Osteocyte (in vitro differentiated cells): Measurements from ENCODE around the gene GOLGA3. TPM values are rescaled to one million over a fixed set of nuclear protein-coding genes. Genes with fewer than 3 reads are reported as not detected.

Experiments used
- DNase-seq: peaks from one replicate; pipeline ENCODE4 v3.0.0; 2021; ENCODE audit warnings: mixed read lengths; ENCODE audit not compliant: unreplicated experiment; ENCODE audit errors: extremely low spot score
- H3K27ac Mint-ChIP-seq: one replicate; pipeline ENCODE4 v1.8.0; 2021; ENCODE audit warnings: mild to moderate bottlenecking, mixed read lengths; ENCODE audit not compliant: unreplicated experiment
- H3K27me3 Mint-ChIP-seq: one replicate; pipeline ENCODE4 v1.8.0; 2021; ENCODE audit warnings: mixed read lengths; ENCODE audit not compliant: unreplicated experiment
- H3K36me3 Mint-ChIP-seq: one replicate; pipeline ENCODE4 v1.8.0; 2021; ENCODE audit warnings: mixed read lengths; ENCODE audit not compliant: unreplicated experiment
- H3K4me1 Mint-ChIP-seq: one replicate; pipeline ENCODE4 v1.8.0; 2021; ENCODE audit warnings: mixed read lengths; ENCODE audit not compliant: unreplicated experiment
- H3K4me3 Mint-ChIP-seq: one replicate; pipeline ENCODE4 v1.8.0; 2021; ENCODE audit warnings: mild to moderate bottlenecking, moderate library complexity, mixed read lengths; ENCODE audit not compliant: unreplicated experiment
- H3K9me3 Mint-ChIP-seq: one replicate; pipeline ENCODE4 v1.8.0; 2021; ENCODE audit warnings: mixed read lengths; ENCODE audit not compliant: unreplicated experiment
- total RNA-seq: library from RNA; stranded (reverse); gene quantifications from 2 replicates; pipeline ENCODE4 v1.2.1, GENCODE V29; 2021
- TF ChIP-seq, protein P1 (sequence below): fragments of 200-600 bp; sonication (generic); IDR thresholded peaks from 2 replicates; pipeline ENCODE4 v1.5.0; 2021; ENCODE audit warnings: antibody characterized with exemption, mild to moderate bottlenecking, moderate library complexity

Gene GOLGA3
- total RNA-seq, 1 donor from 2014 or later, result 104 TPM

DNA sequence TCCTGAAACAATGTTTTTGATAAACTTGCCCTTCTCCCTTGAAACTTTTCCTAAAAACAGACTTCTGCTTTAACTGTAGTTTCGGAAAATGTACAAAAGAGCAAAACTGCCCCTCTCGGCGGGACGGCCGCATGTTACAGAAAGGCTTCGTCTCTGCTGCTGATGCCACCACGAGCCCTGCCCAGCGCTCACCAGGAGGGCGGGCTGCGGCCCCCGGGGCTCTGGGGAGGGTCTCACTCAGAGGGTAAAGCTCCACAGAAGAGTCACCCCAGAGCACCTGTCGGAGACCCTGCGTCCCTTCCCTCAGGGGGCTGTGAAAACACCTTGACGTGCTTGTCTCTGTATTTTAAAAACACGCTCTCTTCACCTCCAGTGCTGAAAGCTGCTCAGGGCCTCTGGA lies 12.5 kb upstream of the GOLGA3 start:
- Mint-ChIP-seq H3K4me3 (no peak overlapping the region), H3K27me3 (no peaks in the 10 kb centered on the region), H3K36me3 (peaks cover 45% of the 10 kb centered on the region), H3K9me3 (no peaks in the 10 kb centered on the region), H3K4me1 (no peaks in the 10 kb centered on the region), H3K27ac (no peak overlapping the region)
- TF ChIP-seq, protein P1, sequence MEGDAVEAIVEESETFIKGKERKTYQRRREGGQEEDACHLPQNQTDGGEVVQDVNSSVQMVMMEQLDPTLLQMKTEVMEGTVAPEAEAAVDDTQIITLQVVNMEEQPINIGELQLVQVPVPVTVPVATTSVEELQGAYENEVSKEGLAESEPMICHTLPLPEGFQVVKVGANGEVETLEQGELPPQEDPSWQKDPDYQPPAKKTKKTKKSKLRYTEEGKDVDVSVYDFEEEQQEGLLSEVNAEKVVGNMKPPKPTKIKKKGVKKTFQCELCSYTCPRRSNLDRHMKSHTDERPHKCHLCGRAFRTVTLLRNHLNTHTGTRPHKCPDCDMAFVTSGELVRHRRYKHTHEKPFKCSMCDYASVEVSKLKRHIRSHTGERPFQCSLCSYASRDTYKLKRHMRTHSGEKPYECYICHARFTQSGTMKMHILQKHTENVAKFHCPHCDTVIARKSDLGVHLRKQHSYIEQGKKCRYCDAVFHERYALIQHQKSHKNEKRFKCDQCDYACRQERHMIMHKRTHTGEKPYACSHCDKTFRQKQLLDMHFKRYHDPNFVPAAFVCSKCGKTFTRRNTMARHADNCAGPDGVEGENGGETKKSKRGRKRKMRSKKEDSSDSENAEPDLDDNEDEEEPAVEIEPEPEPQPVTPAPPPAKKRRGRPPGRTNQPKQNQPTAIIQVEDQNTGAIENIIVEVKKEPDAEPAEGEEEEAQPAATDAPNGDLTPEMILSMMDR, result no peak
- DNase-seq, result no peak

DNA sequence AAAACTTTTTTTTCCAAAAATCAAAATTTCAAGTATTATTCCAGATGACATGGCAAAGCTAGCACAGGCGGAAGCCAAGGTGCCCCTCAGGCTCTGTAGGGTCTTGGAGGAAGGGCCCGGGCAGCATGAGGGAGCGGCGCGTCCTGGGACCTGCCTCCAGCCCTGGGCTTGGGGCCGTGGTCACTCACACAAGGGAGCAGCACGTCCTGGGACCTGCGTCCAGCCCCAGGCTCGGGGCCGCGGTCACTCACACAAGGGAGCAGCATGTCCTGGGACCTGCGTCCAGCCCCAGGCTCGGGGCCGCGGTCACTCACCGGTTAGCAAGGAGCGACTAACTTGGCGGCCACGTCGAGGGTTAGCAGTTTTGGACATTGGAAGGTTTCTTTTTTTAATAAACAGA lies 11.9 kb upstream of the GOLGA3 start:
- Mint-ChIP-seq H3K36me3 (peaks cover 40% of the 10 kb centered on the region), H3K4me1 (no peaks in the 10 kb centered on the region), H3K27me3 (no peaks in the 10 kb centered on the region)

DNA sequence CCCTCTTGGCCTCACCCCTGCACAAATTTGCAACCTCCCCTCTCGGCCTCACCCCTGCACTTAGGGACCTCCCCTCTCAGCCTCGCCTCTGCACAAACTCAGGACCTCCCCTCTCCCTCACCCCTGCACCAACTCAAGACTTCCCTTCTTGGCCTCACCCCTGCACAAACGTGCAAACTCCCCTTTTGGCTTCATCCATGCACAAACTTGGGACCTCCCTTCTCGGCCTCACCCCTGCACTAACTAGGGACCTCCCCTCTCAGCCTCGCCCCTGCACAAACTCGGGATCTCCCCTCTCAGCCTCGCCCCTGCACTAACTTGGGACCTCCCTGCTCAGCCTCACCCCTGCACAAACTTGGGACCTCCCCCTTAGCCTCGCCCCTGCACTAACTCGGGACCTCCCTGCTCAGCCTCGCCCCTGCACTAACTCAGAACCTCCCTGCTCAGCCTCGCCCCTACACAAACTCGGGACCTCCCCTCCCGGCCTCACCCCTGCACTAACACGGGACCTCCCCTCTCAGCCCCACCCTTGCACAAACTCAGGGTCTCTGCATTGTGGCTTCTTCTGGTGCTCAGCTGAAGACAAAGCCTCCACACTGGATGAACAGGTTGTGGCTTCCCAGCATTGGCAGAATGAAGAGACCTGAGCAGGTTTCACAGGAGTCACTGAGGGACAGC lies 11.0 kb upstream of the GOLGA3 start:
- DNase-seq, result no peak
- Mint-ChIP-seq H3K4me3 (no peak overlapping the region), H3K27ac (no peak overlapping the region), H3K9me3 (no peaks in the 10 kb centered on the region), H3K4me1 (no peaks in the 10 kb centered on the region), H3K36me3 (peaks cover 36% of the 10 kb centered on the region), H3K27me3 (no peaks in the 10 kb centered on the region)
- TF ChIP-seq, protein P1, result no peak

More for the DNA sequence above, 11.9 kb upstream of the GOLGA3 start:
- no peaks in the 10 kb centered on the region for H3K9me3 Mint-ChIP-seq
- no peak overlapping the region for H3K27ac Mint-ChIP-seq
- no peak for DNase-seq
- no peak overlapping the region for H3K4me3 Mint-ChIP-seq
- TF ChIP-seq, protein P1, result no peak

DNA sequence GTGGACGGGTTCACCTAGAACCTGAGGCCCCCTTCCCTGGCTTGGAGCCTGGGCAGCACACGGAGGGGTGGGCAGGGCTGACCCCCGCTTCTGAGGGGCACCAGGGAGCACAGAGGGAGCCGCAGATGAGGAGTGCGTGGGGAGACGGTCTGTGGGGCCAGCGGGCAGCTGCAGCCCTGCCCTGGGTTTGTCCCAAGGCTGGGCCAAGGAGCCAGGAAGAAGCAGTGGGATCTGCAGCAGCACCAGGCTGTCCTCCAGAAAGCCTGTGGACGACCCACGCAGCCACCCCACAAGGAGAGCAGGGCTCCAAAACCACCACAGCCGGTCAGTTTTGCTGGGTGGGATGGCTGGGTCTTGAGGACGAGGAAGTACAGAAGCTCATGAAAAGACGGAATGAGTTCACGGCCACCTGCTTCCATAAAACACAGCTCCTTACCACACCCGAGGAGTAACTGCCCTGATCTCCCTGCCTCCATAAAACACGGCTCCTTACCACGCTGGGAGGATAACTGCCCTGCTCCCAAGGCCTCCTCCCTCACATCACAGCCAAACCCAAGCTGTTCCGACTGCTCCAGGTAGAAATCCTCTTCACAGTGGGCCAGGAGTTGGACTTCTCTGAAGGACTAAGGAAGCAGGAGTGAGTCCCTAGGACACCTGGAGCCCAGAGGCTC lies 9.9 kb upstream of the GOLGA3 start:
- Mint-ChIP-seq H3K36me3 (peaks cover 35% of the 10 kb centered on the region), H3K9me3 (no peaks in the 10 kb centered on the region), H3K4me1 (no peaks in the 10 kb centered on the region), H3K27me3 (no peaks in the 10 kb centered on the region), H3K4me3 (no peak overlapping the region), H3K27ac (no peak overlapping the region)
- no peak for DNase-seq
- TF ChIP-seq, protein P1, result no peak

DNA sequence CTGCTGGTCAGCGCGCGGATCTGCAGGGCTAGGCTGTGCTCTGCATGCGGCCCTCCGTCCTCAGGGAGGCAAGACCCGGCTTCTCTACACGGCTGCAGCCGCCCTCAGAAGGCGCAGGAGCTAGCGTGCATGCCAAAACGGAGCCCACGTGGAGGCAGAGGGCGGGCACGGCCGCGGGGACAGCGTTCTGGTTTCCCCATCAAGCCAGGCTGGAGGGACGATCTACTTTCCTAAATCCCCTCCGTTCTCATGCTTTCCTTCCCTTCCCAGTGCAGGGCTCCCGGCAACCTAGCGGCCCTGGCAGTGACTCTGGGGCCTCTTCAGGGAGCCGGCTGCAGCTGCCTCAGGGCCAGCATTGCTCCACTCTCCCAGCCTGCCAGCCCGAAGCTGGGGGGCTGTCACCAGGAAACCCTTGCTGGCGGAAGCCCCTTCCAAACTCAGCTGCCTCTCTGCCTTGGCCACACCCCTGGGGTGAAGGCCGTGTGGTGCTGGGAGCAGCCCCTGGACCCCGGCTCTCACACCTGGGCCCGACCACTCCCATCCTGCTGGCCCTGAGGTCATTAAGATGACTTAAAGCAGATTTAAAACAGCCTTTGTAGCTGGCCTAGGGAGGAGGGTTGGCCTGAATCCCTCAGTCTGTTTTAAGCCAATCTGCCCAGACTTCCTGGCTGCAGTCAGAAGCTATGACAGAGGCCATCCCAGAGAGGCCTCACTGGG lies 9.2 kb upstream of the GOLGA3 start:
- peaks cover 38% of the 10 kb centered on the region for H3K36me3 Mint-ChIP-seq
- H3K27ac Mint-ChIP-seq, result no peak overlapping the region
- no peaks in the 10 kb centered on the region for H3K27me3 Mint-ChIP-seq
- H3K4me1 Mint-ChIP-seq, result no peaks in the 10 kb centered on the region
- no peak for DNase-seq
- H3K4me3 Mint-ChIP-seq, result no peak overlapping the region
- TF ChIP-seq, protein P1, result no peak
- no peaks in the 10 kb centered on the region for H3K9me3 Mint-ChIP-seq
